Measurements from ENCODE around the gene APOC4.

DNA sequence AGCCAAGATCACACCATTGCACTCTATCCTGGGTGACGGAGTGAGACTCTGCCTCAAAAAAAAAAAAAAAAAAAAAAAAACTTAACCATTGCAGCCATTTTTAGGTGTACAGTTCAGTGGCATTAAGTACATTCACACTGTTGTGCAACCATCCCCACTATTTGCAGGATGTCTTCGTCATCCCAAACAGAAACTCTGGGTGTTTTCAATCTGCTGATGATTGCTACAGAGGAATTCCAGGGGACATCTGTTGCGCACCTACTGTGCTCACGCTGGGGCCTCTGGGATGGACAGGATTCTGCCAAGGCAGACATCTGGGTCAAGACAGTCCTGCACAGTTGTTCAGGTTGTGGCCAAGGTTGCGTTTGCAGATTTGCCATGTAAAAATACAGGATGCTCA is 2.4 kb upstream of the APOC4 start:
- no peak for TF ChIP-seq CTCF (IDR thresholded peaks at IDR 0.05)
- no peak for TF ChIP-seq RAD21 (conservative IDR thresholded peaks at IDR 0.05 in 1 of 2, IDR thresholded peaks at IDR 0.05 in 1 of 2)
- TF ChIP-seq PBX3 (IDR thresholded peaks at IDR 0.05), result no peak
- TF ChIP-seq EP300 (IDR thresholded peaks at IDR 0.05), result no peak
- TF ChIP-seq HEYL (CRISPR knock-in tag; IDR thresholded peaks at IDR 0.05), result no peak
- TF ChIP-seq POLR2A (IDR thresholded peaks at IDR 0.05; ENCODE audit: low read length), result no peak
- no peak for TF ChIP-seq GATA3 (IDR thresholded peaks at IDR 0.05; ENCODE audit: borderline replicate concordance)

Measured in A549 (cell line).